HPDE6-E6E7 (cell line): ENCODE results near the gene NENF.

Experiments
- DNase-seq: peaks from one replicate; pipeline ENCODE4 v3.0.0; 2011; ENCODE audit warnings: missing footprints; ENCODE audit errors: extremely low spot score

The NENF gene

GRCh38 chr1:212431644-212432043, 1.1 kb upstream of the NENF start:
- no peak for DNase-seq

- no peak for DNase-seq
These were observed 454 bp upstream of the NENF start for GRCh38 chr1:212432272-212432660.

GRCh38 chr1:212433577-212434462, 1.1 kb downstream of the NENF start:
- DNase-seq = no peak

- DNase-seq = no peak
These were observed 2.3 kb downstream of the NENF start for GRCh38 chr1:212434992-212435391.

GRCh38 chr1:212437179-212437798, 4.6 kb downstream of the NENF start:
- DNase-seq = no peak

- DNase-seq = no peak
These were observed 6.1 kb downstream of the NENF start for GRCh38 chr1:212438831-212439237.

- no peak for DNase-seq
These were observed 7.7 kb downstream of the NENF start for GRCh38 chr1:212440419-212440818.

GRCh38 chr1:212442408-212442807, 9.7 kb downstream of the NENF start:
- no peak for DNase-seq

GRCh38 chr1:212446333-212446732, 13.6 kb downstream of the NENF start:
- no peak for DNase-seq

GRCh38 chr1:212447478-212447877, 14.8 kb downstream of the NENF start:
- no peak for DNase-seq

GRCh38 chr1:212450331-212450881, 17.7 kb downstream of the NENF start:
- no peak for DNase-seq

- no peak for DNase-seq
These were observed 18.9 kb downstream of the NENF start for GRCh38 chr1:212451416-212452322.

- no peak for DNase-seq
These were observed 19.8 kb downstream of the NENF start for GRCh38 chr1:212452323-212453155.

GRCh38 chr1:212453156-212453857, 20.6 kb downstream of the NENF start:
- no peak for DNase-seq

GRCh38 chr1:212454741-212455140, 22.0 kb downstream of the NENF start:
- DNase-seq = no peak

GRCh38 chr1:212455401-212455800, 22.7 kb downstream of the NENF start:
- DNase-seq = no peak

- DNase-seq = peak; percentile 72
These were observed 23.2 kb downstream of the NENF start for GRCh38 chr1:212455803-212456528.

- no peak for DNase-seq
These were observed 25.1 kb downstream of the NENF start for GRCh38 chr1:212457740-212458338.

GRCh38 chr1:212458817-212459216, 26.1 kb downstream of the NENF start:
- no peak for DNase-seq
